CD4-positive, alpha-beta T cell treated with Interleukin-17A for 4 hours (primary cell): Measurements from ENCODE around the gene LGI1.

ENCODE experiments used
- DNase-seq: peaks from one replicate; pipeline ENCODE4 v3.0.0-alpha.2; 2020; ENCODE audit warnings: mixed read lengths

LGI1 gene

DNA sequence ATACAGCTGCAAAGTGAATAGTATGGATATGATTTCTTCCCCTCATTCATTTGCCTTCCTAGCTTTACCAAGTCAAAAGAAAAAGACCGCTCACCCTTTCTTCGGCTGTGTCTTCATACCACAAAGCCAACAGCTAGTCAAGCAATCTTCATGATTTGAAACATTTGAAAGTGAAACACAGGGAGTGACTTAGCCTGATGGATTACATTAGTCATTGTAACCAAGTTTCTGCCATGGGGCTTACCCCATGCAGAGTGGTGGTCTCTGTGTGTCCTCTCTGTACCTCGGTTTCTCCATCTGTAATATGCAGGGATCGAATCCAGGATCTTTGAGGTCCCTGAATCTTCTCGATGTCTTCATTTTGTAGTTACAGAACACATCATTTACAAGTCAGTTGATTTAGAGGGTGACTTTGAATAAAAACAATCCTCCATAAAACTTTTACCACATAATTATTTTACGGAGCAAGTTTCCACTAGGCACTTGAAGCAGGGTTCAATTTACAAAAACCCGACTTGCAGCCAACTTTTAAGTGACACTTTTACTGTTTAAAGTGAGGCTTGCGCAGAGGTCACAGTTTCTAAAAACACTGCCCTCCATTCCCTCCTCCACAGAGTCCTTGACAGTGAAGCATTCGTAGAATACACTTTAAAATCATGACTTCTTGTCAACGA, 2.2 kb upstream of the LGI1 start:
- no peak for DNase-seq

- DNase-seq: no peak
Observed at GRCh38 chr10:93756118-93756517, 1.6 kb upstream of the LGI1 start.

DNA sequence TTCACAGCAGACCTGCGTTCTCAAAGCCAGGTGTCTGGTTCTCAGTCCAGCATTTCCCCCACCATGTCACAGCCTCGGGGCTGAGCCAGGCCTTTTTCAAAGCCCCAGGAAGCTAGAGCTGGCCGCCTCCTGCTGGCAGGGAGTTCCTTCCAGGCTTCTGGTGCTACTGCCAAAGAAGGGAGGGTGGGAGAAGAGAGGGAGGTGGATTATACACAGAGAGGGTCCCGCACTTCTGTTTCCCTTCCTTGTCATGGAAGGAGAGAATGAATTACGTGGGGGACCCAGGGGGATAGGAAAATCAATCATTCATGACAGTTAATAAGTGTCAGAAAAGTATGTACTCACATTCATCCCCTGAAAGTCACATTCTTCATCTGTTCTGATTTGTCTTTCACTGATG, 600 bp upstream of the LGI1 start:
- no peak for DNase-seq

- no peak for DNase-seq
Observed at GRCh38 chr10:93758508-93758885, 761 bp downstream of the LGI1 start.

GRCh38 chr10:93758891-93759410, 1.2 kb downstream of the LGI1 start:
- no peak for DNase-seq

GRCh38 chr10:93760490-93760889, 2.8 kb downstream of the LGI1 start:
- no peak for DNase-seq

DNA sequence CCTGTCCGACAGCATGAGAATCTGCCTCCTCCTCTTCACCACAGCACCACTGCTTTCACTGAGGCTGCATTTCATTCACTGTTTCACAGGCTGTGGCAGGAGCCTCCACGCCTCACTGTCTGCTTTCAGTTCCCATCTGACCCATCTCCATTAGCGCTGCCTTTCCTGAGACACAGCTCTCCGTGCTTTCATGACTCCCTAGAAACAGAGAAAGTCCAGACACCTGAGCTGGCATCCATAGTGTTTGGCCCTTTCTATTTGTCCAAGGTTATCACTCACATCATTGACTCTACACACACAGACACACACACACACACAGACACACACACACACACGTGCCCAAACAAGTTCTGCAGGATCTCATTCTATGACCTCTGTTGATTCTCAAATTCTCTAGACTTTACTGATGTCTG, 5.2 kb downstream of the LGI1 start:
- no peak for DNase-seq

DNA sequence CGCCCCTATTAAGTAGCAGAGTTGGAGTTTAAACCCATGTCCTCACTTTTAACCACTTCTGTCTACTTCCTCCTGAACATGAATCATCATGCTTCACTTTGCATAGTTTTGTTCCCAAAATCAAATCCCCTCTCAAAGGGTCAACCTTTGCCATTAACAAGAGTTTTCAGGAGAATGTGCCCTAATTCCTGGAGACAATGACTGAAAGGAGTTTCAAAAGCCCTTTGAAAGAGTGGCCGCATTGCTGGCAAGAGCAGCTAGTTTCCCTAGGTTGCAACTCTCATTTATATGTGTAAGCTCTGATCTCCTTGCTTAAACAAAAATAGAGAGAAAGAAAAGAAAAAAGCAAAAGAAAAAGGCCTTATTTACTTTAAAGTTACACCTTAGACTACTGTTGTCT, 9.2 kb downstream of the LGI1 start:
- DNase-seq: no peak

- DNase-seq: no peak
Observed at GRCh38 chr10:93767724-93768399, 10.1 kb downstream of the LGI1 start.

GRCh38 chr10:93768892-93769291, 11.2 kb downstream of the LGI1 start:
- DNase-seq: no peak

DNA sequence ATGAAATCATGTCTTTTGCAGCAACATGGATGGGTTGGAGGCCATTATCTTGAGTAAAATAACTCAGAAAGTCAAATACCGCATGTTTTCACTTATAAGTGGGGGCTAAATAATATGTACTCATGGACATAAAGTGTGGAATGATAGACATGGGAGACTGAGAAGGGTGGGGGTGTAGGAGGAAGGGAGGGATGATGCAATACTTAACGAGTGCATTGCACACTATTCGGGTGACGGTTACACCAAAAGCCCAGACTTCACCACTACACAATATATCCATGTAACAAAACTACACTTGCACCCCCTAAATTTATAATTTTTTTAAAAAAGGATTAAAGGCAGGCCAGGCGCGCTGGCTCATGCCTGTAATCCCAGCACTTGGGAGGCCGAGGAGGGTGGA, 13.6 kb downstream of the LGI1 start:
- no peak for DNase-seq

- DNase-seq: no peak
Observed at GRCh38 chr10:93773120-93773519, 15.4 kb downstream of the LGI1 start.

DNA sequence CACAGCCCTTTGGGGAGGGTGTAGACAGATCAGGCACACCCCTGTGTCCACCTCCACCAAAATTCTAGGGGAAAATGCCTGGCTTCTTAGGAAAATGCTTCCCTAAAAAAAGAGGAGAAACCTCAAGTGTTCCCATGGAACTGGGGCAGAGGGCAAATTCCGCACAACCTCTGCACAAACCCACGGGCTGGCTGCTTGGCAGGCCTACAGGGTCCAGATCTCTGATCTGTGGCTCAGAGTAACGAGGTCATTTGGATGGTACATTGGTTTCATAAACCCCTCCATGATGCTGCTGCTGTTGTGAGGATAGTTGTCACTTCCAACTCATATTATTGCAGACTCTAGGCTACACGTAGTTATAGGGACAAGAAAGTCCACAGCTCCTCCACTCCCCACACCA, 16.0 kb downstream of the LGI1 start:
- DNase-seq: no peak

DNA sequence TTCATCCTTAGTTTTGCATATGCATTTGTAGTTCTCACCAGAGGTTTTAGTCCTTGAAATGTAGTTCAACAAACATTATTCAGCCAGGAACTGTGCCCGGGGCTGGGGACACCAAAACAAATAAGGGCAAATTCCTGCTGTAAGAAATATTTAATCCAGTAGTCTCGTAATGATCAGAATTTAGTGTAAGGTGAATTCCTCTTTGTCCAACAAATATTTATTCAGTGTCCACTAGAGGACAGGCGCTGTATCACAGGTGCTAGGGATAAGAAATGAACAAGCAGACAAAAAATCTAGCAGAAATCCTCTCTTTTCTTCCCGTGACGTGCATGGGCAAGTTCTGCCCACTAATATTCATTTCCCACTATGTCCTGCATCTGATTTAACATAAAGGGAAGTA, 17.6 kb downstream of the LGI1 start:
- no peak for DNase-seq

DNA sequence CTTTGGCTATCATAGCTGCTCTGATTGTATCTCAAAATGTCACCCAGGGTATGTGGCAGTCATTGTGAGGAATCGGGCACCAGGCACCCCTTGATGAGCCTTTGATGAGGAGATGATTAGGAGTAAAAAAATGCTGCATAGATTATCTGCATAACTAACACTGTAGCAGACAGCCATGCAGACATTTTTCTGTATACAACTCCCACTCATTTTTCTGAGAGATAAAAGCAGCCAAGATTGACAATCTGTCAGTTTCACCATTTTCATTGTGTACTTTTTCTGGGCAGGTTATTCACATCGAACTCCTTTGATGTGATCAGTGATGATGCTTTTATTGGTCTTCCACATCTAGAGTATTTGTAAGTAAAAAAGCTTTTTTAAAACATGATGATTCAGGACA, 19.4 kb downstream of the LGI1 start:
- DNase-seq: no peak

GRCh38 chr10:93784059-93784458, 26.3 kb downstream of the LGI1 start:
- DNase-seq: no peak

- DNase-seq: no peak
Observed at GRCh38 chr10:93788413-93789208, 30.9 kb downstream of the LGI1 start.

DNA sequence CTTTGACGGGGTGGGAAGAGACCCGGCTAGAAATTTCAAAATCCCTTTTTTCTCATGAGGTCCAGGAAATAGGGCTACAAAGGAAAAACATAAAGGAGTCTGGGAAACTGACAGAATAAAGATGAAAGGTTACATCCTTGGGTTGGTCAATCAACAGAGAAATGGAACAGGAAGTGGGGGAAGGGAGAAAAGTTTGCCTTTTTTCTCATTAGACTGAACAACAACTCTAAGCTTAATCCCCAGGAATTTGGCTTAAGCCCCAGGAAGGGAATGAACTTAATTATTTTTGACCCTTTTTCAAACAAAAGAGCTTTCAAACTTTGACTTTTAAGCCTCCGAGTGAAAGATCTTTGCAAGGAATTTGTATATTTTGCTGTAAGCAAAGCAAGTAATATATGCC, 32.7 kb downstream of the LGI1 start:
- DNase-seq: no peak

GRCh38 chr10:93796167-93796566, 38.4 kb downstream of the LGI1 start:
- no peak for DNase-seq

GRCh38 chr10:93797825-93798224, 40.1 kb downstream of the LGI1 start:
- DNase-seq: no peak

- DNase-seq: no peak
Observed at GRCh38 chr10:93799155-93799708, 41.5 kb downstream of the LGI1 start.

- no peak for DNase-seq
Observed at GRCh38 chr10:93804200-93804599, 46.5 kb downstream of the LGI1 start.

DNA sequence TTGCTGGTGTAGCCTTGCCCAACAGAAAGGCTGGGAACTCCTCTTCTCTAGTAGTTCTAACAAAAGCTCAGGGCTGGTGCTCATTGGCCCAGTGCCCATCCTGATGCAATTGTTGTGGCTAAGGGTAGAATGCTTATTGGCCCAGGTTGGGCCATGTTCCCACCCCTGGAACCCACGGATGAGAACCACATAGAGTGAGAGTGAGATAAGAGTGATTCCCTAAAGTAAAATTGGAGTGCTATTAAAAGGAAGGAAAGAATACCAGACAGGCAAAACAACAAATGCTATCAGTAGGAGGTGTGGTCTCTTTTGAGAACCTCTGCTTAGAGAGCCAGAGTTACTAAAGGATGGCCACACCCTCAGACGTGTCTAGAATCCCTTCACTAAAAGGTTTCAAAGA, 49.2 kb downstream of the LGI1 start:
- DNase-seq: no peak

DNA sequence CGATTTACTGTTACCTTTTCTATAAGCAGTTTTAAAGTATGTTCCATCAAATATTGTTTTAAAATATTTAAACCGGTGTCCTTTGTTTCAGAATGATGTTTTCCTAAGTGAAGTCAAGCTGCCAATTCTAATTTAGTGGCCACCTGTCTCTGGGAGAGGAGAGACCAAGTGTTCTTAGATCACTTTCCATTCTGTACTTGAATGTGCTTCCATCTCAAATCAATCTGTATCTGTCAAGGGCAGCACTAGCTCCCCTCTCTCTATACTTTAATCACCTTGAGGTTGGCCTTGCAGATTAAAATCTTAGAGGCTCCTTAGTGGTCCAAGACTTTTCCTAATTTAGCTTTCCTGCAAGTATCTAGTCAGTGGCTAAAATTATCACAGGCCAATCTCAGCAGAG, 49.6 kb downstream of the LGI1 start:
- DNase-seq: no peak
